GM12891 (cell line): ENCODE data around the gene BCL2.

Experiments
- PAX5 ChIP-seq: IDR thresholded peaks from 2 replicates; pipeline ENCODE4 v1.6.1; 2011; ENCODE audit warnings: low read length, moderate library complexity, mild to moderate bottlenecking; ENCODE audit not compliant: insufficient read depth, severe bottlenecking
- POLR2A ChIP-seq: IDR thresholded peaks from 2 replicates; pipeline ENCODE4 v1.6.1; 2011; ENCODE audit warnings: low read depth, low read length, control low read depth
- POLR2AphosphoS5 ChIP-seq: IDR thresholded peaks from 2 replicates; pipeline ENCODE4 v1.6.1; 2011; ENCODE audit warnings: low read depth, low read length, control low read depth
- POU2F2 ChIP-seq: IDR thresholded peaks from 2 replicates; pipeline ENCODE4 v1.6.1; 2011; ENCODE audit warnings: low read depth, mild to moderate bottlenecking, control low read depth, low read length, moderate library complexity
- SPI1 ChIP-seq: IDR thresholded peaks from 2 replicates; pipeline ENCODE4 v1.6.1; 2011; ENCODE audit warnings: low read depth, low read length, control low read depth
- TAF1 ChIP-seq: IDR thresholded peaks from 2 replicates; pipeline ENCODE4 v1.6.1; 2011; ENCODE audit warnings: low read depth, low read length, control low read depth

DNA sequence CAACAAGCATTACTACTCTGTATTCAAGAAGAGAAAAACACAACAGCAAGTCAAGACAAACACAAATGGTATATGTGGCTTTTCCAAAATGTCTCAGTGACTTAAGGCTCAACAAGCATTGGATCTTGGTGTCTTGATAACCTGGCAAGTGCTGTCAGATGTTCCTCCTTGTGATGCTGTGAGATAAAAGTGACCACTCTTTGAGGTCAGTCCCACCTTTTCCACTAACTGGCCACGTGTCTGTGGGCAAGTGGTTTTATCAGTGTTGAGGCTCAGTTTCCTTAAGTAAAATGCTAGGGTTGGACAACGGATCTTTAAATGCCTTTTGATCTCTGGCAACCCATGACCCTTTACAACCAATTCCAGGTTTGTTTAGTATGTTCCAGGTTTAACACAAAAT is 98.7 kb downstream of the BCL2 start:
- no peak for TF ChIP-seq POLR2AphosphoS5
- TF ChIP-seq POLR2A: no peak
- no peak for TF ChIP-seq TAF1
- no peak for TF ChIP-seq SPI1
- TF ChIP-seq PAX5: no peak
- no peak for TF ChIP-seq POU2F2
